GM19193 (cell line): ENCODE data around the gene UTP4.

Source experiments
- POLR2A ChIP-seq: IDR thresholded peaks from 4 replicates; pipeline ENCODE4 v1.6.1; 2011; ENCODE audit not compliant: insufficient read depth, insufficient read length; ENCODE audit errors: extremely low read depth

UTP4 gene

DNA sequence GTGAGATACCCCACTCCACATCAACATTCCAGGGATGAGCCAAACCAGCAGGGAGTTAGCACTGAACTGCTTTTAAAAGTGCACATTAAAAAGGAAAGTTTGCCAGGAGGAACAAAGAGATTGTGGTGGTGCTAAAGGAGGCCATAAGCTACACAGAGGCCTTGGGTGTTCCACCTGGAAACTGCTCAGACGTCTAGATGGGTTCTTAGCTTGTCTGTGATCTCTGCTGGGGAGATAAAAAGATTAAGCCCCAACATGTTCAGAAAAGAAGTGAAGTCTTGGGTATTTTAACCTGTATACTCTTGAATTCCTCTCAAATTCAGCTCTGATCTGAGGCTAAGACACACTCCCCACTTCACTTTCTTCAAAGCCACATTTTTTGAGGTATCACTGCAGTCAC, 16.6 kb upstream of the UTP4 start:
- TF ChIP-seq POLR2A: no peak

DNA sequence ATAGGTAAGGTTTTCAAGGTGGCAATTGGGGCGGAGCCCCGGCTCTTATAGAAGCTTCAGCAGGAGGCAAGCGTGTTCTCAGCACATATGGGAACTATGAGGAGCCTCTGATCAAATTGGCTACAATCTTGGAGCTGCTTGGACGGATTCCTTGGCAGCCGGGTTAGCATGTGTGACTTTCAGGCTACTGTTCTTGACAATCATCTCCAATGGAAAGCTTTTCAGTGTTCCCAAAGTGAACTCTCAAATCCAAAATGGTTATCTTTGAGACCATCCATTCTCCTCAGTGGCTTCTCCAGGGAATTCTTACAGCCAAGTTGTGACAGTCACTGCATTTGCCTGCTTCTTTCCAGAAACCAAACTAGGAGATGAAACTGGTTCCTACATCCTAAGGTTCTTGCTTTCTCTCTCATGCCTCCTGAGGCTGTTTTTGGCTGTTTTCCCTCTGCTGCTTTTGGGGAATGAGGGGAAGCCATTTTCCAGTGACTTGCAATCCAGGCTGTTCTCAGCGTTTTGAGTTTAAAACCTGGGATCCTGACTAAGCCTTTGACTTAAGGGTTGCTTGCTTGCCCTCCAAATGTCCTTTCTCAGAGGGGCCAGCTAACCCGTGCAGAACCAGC, 16.1 kb upstream of the UTP4 start:
- TF ChIP-seq POLR2A: no peak

DNA sequence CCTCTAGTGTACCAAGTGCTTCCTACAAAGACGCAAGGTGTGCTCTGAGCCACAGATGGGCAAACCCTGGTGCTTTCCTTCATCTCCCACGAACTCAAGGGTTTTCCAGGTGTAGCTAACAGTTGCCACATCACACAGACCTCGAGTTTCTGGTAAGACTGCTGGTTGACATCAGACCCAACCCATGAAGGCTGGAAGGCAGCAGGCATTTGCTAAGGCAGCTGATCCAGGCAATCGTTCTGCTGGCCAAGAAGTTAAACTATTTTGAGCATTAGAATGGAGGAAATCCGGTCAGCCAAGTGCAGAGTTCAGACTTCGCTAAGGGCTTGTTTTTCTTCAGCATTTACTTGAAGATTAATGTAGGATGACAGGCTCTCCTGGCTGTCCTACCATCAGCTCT, 15.5 kb upstream of the UTP4 start:
- TF ChIP-seq POLR2A: no peak

DNA sequence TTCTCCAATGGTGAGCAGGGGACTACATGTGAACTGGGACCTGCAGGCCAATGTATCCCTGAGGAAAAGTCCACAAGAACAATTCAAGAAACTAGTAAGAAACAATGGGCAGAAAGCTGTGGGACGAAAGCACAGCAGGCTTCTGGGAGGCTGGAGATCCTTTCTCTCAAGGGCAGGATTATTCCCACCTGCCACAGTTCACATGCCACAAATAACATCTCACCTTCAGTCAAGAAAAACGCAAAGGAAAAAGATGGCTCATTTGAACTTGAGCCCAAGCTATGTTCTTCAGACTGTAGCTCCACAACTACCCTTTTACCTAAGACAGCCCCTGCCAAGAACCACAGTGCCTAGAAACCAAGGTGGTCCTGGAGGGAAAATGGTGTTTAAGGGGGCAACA, 14.0 kb upstream of the UTP4 start:
- no peak for TF ChIP-seq POLR2A

DNA sequence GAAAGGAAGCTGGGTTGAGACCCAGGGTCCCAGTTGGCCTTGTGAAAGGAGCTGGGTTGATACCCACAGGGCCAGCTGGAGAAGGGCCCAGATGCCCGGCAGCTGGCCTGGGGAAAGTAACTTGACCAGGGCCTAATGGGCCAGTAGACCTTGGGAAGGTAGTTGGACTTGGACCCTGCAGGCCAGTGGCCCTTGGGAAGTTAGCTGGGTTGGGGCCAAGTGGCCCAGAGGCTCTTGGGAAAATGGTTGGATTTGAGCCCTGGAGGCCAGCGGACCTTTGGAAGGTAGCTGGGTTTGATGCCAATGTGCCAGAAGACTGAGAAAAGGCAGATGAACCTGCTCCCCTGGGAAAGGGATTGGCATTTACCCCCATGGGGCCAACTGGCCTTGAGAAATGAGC, 13.5 kb upstream of the UTP4 start:
- no peak for TF ChIP-seq POLR2A

DNA sequence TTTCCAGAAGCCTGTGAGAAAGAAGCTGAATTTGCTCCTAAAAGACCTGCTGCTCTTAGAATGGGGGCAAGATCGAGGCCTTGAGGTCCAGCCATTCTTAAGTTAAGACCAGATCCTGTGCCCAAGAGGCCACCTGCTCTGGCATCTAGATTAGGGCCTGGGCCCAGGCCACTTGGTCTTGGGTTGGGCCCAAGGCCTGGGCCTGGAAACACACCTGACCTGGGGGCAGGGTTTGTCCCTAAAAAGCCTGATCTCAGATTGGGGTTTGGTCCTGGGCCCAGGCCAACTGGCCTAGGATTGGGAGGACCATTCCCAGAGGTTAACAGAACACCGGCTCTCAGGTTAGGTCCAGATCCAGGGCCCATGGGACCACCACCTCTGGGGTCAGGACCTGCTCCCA, 12.9 kb upstream of the UTP4 start:
- no peak for TF ChIP-seq POLR2A

DNA sequence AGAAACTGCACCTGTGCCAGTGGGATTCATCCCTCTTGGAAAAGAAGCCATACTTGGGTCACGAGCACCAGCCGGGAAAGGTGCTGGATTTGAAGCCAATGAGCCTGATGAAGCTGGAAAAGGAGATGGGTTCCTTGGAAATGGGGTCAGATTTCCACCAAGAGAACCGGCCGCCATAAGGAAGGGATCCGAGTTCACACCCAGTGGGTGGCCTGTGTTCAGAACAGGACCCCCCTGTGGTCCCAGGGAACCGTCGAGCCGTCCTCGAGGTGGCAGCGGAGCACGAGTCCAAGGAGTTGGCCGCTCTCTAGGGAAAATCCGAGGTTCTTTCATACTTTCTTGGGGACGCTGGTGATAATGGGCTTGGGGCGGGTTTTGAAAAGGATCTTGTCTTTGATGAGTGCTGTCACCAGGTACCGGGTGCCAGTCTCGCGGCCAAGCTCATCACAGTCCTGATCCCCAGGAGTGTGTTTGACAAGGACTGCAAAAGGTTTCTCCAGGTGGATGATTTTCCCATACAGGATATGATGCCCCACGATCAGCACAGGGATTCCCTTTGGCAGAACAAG, 12.3 kb upstream of the UTP4 start:
- no peak for TF ChIP-seq POLR2A

DNA sequence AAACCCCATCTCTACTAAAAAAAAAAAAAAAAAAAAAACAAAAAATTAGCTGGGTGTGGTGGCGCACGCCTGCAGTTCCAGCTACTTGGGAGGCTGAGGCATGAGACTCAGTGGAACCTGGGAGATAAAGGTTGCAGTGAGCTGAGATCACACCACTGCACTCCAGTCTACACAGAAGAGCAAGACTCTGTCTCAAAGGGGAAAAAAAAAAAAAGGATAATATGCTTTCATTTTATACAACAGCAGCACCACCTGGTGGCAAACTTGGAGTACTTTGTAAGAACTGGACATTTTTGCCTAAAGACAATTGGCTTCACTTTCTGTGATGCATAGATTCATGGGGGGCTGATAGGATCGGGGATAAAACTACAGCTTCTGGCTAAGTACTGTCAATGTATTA, 8.5 kb upstream of the UTP4 start:
- no peak for TF ChIP-seq POLR2A

DNA sequence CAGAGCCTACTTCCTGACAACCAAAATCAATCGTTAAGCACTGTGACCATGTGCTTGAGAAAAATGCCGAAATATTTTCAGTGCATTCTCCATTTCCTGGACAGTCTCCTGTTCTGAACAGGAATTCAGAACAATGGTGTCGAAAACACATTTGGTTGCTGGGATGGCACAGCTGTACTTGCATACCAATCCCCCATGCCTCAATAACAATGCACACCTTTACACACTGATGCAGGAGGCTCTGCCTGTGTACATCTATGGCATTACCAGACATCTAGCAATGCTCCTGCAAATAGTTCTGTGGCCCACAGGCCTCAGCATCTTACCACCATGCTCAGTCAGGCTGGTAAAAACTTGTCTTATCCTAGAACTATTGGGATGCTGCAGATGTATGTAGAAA, 6.2 kb upstream of the UTP4 start:
- no peak for TF ChIP-seq POLR2A

DNA sequence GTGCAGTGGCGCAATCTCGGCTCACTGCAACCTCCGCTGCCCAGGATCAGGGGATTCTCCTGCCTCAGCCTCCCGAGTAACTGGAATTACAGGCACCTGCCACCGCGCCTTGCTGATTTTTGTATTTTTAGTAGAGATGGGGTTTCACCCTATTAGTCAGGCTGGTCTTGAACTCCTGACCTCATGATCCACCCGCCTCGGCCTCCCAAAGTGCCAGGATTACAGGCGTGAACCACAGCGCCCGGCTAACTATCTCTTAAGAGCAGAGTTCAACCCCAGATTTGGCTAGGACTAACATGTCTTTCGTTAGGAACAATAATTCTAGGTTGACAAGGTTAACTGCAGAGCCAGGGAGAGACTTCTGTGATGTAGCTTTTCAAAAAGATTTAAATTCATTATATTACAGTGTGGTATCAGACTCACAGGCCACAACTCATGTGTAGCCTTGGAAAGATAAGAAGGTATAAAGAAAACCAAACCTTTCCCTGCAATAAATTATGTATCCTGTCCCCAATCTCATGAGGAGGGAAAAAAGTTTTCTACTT, 4.4 kb upstream of the UTP4 start:
- no peak for TF ChIP-seq POLR2A

DNA sequence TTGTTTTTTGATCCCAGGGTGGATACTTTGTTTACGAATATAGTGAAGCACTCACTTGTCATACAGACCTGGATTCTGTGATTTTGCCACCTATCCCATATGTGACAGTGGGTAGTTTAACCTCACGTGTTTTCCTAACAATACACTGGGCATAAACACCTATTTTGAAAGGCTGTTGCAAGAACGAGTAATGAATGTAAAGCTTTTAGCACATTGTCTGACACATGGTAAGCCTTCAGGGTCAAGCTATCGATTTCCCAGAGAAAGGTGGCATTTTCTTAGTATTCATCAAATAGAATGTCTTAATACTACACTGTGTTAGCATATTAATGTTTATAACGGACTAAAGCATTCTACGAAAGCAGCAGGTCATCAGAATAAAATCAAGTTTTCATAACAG, 2.0 kb upstream of the UTP4 start:
- TF ChIP-seq POLR2A: no peak

DNA sequence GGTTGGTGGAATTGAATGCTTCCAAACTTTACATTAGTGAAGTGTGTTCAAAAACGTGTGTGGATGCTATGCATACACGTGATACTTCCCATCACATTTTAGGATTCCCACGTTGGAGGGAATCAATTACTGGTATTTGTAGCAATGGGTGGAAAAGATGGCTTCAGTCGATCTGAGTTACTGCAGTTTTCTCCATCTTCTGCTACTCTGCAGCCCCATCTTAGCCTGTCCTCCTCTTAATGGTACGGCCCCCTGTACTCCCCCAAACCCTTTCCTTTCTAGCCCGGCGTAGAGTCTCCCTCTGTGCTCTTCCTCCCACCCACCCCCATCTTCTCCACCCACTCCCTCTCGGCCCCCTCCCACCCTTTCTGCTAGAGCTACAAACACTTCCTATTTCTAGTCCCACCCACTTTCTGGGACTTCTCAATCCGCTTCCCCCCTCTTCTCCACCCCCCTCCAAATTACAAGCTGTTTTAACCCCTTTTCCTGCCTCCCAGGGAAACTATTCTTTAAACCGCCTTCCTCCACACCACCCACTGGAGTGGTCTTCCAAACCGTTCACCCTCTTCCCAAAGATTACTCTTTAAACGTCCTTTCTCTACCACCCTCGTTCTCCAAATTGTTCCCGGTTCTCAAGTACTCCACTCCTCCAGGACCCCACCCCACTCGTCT, 1.1 kb upstream of the UTP4 start:
- no peak for TF ChIP-seq POLR2A

DNA sequence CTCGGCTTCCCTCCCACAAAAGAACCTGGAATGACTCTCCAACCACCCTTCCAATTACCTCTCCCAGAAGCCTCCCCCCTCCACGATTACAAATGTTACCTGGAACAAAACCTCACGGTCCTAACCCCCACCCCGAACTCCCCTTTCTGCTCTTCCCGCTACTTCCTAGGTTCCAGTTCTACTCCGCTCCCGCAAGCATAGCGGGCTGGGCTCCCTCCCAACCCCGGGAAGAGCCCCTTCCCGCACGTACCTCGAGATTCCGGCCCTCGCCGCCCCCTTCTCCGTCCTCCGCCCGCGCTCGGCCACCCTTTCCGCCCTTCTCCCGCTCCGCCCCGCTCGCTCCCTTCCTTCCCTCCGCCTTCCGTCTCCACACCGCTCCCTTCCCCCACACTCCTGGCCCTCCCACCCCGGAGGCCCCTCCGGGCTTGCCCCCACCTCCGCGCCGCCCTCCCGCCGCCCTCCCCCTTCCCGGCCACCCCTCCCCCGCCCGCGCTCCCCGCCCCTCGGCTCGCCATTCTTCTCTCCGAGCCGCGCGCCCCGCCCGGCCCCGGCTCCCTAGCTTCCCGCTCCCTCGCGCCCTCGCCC, 518 bp upstream of the UTP4 start:
- no peak for TF ChIP-seq POLR2A

DNA sequence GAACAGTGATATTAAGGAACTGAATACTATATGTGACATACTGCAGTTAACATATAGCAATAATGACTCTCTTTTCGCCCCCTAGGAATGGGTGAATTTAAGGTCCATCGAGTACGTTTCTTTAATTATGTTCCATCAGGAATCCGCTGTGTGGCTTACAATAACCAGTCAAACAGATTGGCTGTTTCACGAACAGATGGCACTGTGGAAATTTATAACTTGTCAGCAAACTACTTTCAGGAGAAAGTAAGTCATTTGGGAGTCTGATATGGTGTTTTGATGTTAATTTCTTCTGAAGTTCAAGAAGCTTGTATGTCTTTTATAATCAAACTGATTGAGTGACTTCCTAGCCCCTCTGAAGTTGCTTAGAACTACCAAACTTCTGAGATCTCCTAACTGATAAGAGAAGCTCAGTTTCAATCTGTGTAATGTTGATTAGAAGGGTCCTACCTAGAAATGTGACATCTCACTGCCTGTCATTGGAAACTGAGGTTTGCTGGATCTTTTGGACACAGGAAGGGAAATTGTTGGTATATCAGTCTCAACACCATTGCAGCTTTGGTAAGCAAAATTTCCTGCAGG, 1.0 kb downstream of the UTP4 start:
- TF ChIP-seq POLR2A: no peak

DNA sequence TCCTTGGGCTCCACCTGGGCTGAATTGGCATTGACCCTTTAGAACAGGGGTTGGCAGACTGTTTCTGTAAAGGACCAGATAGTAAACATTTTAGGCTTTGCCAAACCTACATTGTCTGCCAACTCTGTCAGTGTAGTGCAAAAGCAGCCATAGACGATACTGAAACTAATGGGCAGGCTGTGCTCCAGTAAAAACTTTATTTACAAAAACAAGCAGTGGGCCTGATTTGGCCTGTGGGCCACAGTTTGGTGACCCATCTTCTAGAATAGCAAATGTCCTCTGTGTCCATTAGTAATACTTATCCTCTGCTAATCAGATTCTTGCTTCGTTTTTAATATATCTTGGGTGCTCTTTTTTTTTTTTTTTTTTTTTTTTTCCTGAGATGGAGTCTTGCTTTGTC, 6.2 kb downstream of the UTP4 start:
- no peak for TF ChIP-seq POLR2A
